GM12873 (cell line): ENCODE results near the gene HEBP2.

Experiments used
- TF ChIP-seq, protein P1 (sequence below): IDR thresholded peaks from 2 replicates; pipeline ENCODE4 v1.5.1; 2012; ENCODE audit warnings: low read depth, mild to moderate bottlenecking, moderate library complexity, low read length, control low read depth; ENCODE audit not compliant: insufficient read depth; ENCODE audit errors: missing control alignments

HEBP2 gene

DNA sequence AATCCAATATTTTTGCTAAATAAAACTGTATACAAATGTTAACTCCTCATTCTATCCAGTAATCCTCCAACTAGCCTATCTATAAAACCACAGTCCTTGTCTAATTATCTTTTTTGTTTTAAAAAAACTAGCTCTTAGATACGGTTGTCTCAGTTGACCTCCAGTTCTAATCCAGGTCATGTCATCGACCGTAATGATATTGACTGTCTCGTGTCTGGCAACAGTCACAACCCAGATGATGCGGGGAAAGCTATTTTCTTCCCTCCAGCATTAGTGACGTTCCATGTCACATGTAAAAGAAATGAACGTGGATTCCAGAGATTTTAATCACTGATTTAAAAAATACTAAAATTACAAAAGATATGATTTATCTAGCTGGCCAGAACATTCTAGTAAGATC, 35.5 kb downstream of the HEBP2 start:
- TF ChIP-seq, protein P1, sequence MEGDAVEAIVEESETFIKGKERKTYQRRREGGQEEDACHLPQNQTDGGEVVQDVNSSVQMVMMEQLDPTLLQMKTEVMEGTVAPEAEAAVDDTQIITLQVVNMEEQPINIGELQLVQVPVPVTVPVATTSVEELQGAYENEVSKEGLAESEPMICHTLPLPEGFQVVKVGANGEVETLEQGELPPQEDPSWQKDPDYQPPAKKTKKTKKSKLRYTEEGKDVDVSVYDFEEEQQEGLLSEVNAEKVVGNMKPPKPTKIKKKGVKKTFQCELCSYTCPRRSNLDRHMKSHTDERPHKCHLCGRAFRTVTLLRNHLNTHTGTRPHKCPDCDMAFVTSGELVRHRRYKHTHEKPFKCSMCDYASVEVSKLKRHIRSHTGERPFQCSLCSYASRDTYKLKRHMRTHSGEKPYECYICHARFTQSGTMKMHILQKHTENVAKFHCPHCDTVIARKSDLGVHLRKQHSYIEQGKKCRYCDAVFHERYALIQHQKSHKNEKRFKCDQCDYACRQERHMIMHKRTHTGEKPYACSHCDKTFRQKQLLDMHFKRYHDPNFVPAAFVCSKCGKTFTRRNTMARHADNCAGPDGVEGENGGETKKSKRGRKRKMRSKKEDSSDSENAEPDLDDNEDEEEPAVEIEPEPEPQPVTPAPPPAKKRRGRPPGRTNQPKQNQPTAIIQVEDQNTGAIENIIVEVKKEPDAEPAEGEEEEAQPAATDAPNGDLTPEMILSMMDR: no peak

DNA sequence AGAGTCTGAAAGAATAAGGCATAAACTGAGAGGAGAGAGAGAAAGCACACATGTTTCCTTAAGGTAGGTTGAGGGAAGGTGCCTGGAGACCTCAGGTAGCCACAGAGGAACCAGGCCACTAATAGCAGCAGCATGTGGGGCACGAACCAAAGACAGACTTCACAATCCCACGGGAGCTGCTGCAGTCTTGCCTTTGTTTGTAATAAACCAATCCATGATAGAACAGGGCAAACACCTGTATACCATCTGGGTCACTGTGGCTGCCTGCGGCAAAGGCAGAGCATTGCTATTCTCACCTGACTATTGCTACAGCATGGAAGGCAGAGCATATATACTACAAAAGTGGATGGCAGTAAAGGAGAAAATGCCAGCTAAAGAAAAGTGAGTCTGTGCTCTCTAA, 36.3 kb downstream of the HEBP2 start:
- TF ChIP-seq, protein P1: no peak

DNA sequence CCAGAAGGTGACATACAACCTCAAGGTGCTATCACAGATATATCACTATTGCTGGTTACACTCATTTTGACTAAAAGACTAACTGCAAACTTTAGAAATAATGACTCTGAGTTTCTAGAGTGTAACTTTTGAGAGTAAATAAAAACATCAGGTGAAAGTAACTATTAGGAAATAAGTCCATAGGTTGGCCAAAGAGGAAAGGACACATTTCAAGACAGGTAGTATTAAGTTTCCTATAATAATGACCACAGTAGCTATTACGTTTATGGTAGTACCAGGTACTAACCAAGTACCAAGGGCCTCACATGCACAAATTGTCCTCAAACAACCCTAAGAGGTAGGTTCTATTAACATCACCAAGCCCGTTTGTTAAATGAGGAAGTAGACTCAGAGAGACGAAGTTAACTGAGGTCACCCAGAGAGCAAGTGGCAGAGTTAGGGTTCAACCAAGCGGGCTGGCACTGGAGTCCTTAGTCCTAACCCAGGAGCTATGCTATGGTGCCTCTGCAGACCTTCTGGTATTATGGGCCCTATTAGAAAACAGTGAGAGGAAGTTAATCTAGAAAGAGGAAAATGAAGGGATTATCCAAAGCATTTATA, 36.8 kb downstream of the HEBP2 start:
- TF ChIP-seq, protein P1: no peak

DNA sequence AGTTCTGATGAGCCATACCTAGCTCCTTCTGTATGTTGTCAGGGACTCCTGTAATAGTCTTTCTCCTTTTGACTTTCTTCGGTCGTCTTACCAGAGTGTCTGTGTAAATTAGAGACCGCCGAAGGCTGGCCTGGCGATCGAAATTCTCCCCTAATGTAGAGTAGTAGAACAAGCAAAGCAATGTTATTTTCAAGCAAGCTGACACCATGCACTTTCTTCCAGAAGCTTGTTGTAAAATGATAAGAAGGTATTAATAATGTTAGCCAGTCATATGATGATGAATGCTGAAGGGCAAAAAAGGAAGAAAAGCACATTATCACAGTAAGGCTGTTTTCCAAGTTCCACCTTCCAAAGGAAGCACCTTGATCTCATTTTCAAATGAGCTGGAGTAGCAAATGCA, 37.9 kb downstream of the HEBP2 start:
- TF ChIP-seq, protein P1: no peak

DNA sequence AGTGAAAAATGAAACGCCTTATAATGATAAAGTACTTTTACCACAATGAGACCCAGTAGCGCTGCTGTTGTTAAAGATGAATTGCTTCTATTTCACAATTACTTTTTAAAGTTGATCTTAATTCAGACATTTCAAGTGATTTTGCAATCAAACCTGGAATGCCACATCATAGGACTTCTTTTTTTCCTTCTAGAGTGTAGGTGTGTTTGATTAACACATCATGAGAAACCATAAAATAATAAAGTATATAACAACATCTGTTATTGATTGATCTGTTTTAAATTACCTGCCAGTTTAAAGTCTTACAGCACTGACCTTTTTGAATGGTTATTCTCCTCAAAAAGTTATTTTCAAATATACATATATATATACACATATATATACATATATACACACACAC, 38.6 kb downstream of the HEBP2 start:
- TF ChIP-seq, protein P1: no peak

DNA sequence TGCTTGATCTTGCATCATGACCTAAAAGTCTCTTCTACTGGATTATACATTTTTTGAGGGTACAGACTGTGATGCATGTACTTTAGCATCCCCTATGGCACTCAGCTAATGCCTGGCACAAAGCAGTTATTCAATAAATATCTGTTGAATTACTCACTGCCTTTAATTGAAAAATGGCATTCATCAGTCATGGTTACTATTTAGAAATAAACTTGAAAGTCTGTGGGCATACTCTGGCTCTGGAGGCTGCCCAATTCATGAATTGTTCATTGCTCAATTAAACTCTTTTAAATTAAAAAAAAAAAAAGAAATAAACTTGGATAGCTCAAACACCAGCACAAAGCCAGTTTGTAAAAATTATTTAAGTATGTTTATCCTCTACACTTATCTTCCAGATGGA, 40.0 kb downstream of the HEBP2 start:
- TF ChIP-seq, protein P1: no peak

DNA sequence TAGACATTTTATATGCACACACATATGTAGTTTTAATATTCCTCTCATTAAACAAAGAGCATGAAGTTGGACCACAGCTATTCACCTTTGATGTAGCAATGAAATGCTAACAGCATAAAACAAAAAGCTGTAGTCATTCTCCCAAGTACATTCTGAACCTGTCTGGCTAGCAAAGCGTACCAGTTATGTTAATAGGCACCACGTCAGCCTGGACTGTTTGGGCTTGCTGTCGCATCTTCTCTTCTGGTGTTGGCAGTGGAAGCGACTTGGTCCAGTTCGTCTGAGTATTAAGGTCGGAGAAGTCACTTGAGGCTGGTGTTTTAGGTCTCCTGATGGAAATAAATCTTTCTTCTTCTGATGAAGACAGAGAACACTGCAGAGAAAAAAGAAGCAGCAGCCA, 42.8 kb downstream of the HEBP2 start:
- TF ChIP-seq, protein P1: no peak
